ENCODE data around the gene MRPS18C.

Gene MRPS18C

DNA sequence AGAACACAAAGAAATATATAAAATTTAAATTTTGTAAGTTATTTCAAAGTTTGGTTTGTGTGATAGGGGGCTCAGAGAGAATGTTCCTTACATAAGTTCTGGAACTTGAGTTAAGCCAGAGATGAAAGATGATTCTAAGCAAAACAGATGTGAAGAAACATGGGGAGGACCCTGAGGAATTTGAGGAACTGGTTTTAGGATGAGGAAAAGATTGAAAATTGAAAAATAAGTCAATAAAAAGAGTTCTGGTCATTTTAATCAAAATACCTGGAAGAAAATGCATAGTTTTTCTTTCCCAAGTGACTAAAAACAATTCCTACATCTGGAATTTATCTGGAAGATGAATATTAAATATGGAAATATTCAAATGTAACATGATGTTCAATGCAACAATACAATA is 37.6 kb upstream of the MRPS18C start:
- DNase-seq: no peak
- no peak overlapping the region for H4K12ac ChIP-seq (ENCODE audit: low read depth, low read length)
- no peak overlapping the region for H2BK5ac ChIP-seq (ENCODE audit: low read depth, low read length, poor library complexity)
- H4K8ac ChIP-seq (ENCODE audit: low read depth, low read length): no peak overlapping the region
- no peak overlapping the region for H2AK5ac ChIP-seq (ENCODE audit: low read length)
- peaks cover 3 to 10% of the 10 kb centered on the region in 2 experiments for H3K36me3 ChIP-seq (ENCODE audit: control insufficient read depth in 1 of 2, insufficient read depth in 2 of 2, low read length in 2 of 2)
- H3K27ac ChIP-seq (ENCODE audit: low read depth, low read length): no peak overlapping the region
- H3K14ac ChIP-seq (ENCODE audit: low read length): no peak overlapping the region
- H3K9me3 ChIP-seq (ENCODE audit: insufficient read depth, low read depth, low read length): no peaks in the 10 kb centered on the region
- H3K27me3 ChIP-seq (ENCODE audit: insufficient read depth, low read length): no peaks in the 10 kb centered on the region
- no peak overlapping the region for H3K4me3 ChIP-seq (ENCODE audit: low read depth, low read length)
- H2BK12ac ChIP-seq (ENCODE audit: low read length): no peak overlapping the region
- H3K23ac ChIP-seq (ENCODE audit: low read length): no peak overlapping the region
- no peak overlapping the region for H3K9ac ChIP-seq (ENCODE audit: low read length)
- H3K18ac ChIP-seq (ENCODE audit: low read length): no peak overlapping the region
- peaks cover 4 to 7% of the 10 kb centered on the region in 2 experiments for H3K4me1 ChIP-seq (ENCODE audit: control insufficient read depth in 1 of 2, insufficient read depth in 2 of 2, low read length in 2 of 2)
- H2BK120ac ChIP-seq (ENCODE audit: insufficient read depth, low read length, poor library complexity): no peak overlapping the region
- H3K4me2 ChIP-seq (ENCODE audit: low read length): no peak overlapping the region
- H3K79me2 ChIP-seq (ENCODE audit: control insufficient read depth, insufficient read depth, low read length, poor library complexity): no peaks in the 10 kb centered on the region
- no peak overlapping the region for H3K4ac ChIP-seq (ENCODE audit: low read depth, low read length)
- H4K91ac ChIP-seq (ENCODE audit: low read depth, low read length): no peak overlapping the region
- H3K79me1 ChIP-seq (ENCODE audit: low read length): no peaks in the 10 kb centered on the region
- no peak overlapping the region for H2AFZ ChIP-seq (ENCODE audit: insufficient read depth, low read length, poor library complexity)

- H3K18ac ChIP-seq (ENCODE audit: low read length): no peak overlapping the region
- no peaks in the 10 kb centered on the region for H3K79me1 ChIP-seq (ENCODE audit: low read length)
- no peak overlapping the region for H3K23ac ChIP-seq (ENCODE audit: low read length)
- H3K9me3 ChIP-seq (ENCODE audit: insufficient read depth, low read depth, low read length): no peaks in the 10 kb centered on the region
- no peaks in the 10 kb centered on the region for H3K27me3 ChIP-seq (ENCODE audit: insufficient read depth, low read length)
- no peaks in the 10 kb centered on the region for H3K79me2 ChIP-seq (ENCODE audit: control insufficient read depth, insufficient read depth, low read length, poor library complexity)
- H3K4me3 ChIP-seq (ENCODE audit: low read depth, low read length): no peak overlapping the region
- H4K91ac ChIP-seq (ENCODE audit: low read depth, low read length): no peak overlapping the region
- no peak for DNase-seq
- H3K27ac ChIP-seq (ENCODE audit: low read depth, low read length): no peak overlapping the region
- H3K14ac ChIP-seq (ENCODE audit: low read length): no peak overlapping the region
- no peak overlapping the region for H4K8ac ChIP-seq (ENCODE audit: low read depth, low read length)
- WGBS (ENCODE audit: extremely low coverage, insufficient coverage, insufficient read length): no CpG with 5 or more reads among the region's 1 CpG
- no peak overlapping the region for H2BK120ac ChIP-seq (ENCODE audit: insufficient read depth, low read length, poor library complexity)
- no peak overlapping the region for H3K4ac ChIP-seq (ENCODE audit: low read depth, low read length)
- H3K36me3 ChIP-seq (ENCODE audit: control insufficient read depth in 1 of 2, insufficient read depth in 2 of 2, low read length in 2 of 2): peaks cover 4% of the 10 kb centered on the region in 2 experiments
- H3K4me1 ChIP-seq (ENCODE audit: control insufficient read depth in 1 of 2, insufficient read depth in 2 of 2, low read length in 2 of 2): no peaks in the 10 kb centered on the region
- no peak overlapping the region for H3K4me2 ChIP-seq (ENCODE audit: low read length)
- no peak overlapping the region for H3K9ac ChIP-seq (ENCODE audit: low read length)
- no peak overlapping the region for H2BK5ac ChIP-seq (ENCODE audit: low read depth, low read length, poor library complexity)
- H2AFZ ChIP-seq (ENCODE audit: insufficient read depth, low read length, poor library complexity): no peak overlapping the region
- H4K12ac ChIP-seq (ENCODE audit: low read depth, low read length): no peak overlapping the region
- H2AK5ac ChIP-seq (ENCODE audit: low read length): no peak overlapping the region
- H2BK12ac ChIP-seq (ENCODE audit: low read length): no peak overlapping the region
Measured at GRCh38 chr4:83431200-83431599, 24.7 kb upstream of the MRPS18C start.

DNA sequence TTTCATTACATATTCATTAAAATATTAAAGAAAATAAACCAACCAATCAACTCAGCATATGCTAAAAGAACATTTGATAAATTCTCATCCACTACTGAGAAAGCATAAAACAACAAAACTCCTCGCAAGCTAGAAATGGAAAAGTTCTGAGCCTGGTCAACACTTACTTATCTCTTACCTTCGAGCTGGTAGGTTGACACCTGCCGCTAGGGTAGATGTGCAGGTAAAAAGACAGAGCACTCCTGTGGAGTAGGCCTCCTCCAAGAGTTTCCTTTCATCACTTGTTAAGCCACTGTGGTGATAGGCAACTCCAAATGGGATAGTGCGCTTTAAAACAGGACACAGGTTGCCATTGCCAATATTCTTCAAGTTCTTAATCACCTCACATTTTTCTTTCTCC is 19.2 kb upstream of the MRPS18C start:
- H3K79me1 ChIP-seq (ENCODE audit: low read length): no peaks in the 10 kb centered on the region
- no peak overlapping the region for H3K23ac ChIP-seq (ENCODE audit: low read length)
- H3K9me3 ChIP-seq (ENCODE audit: insufficient read depth, low read depth, low read length): no peaks in the 10 kb centered on the region
- no peak overlapping the region for H4K8ac ChIP-seq (ENCODE audit: low read depth, low read length)
- no peak overlapping the region for H3K27ac ChIP-seq (ENCODE audit: low read depth, low read length)
- no peak overlapping the region for H4K12ac ChIP-seq (ENCODE audit: low read depth, low read length)
- no peak overlapping the region for H3K4me2 ChIP-seq (ENCODE audit: low read length)
- no peak for DNase-seq
- no CpG with 5 or more reads among the region's 4 CpGs for WGBS (ENCODE audit: extremely low coverage, insufficient coverage, insufficient read length)
- no peak overlapping the region for H3K4me3 ChIP-seq (ENCODE audit: low read depth, low read length)
- H2BK12ac ChIP-seq (ENCODE audit: low read length): no peak overlapping the region
- H3K14ac ChIP-seq (ENCODE audit: low read length): no peak overlapping the region
- no peak overlapping the region for H2AFZ ChIP-seq (ENCODE audit: insufficient read depth, low read length, poor library complexity)
- H3K36me3 ChIP-seq (ENCODE audit: control insufficient read depth in 1 of 2, insufficient read depth in 2 of 2, low read length in 2 of 2): peaks cover 2 to 7% of the 10 kb centered on the region in 2 experiments
- H2BK120ac ChIP-seq (ENCODE audit: insufficient read depth, low read length, poor library complexity): no peak overlapping the region
- H3K18ac ChIP-seq (ENCODE audit: low read length): no peak overlapping the region
- no peak overlapping the region for H3K9ac ChIP-seq (ENCODE audit: low read length)
- no peaks in the 10 kb centered on the region for H3K79me2 ChIP-seq (ENCODE audit: control insufficient read depth, insufficient read depth, low read length, poor library complexity)
- no peaks in the 10 kb centered on the region for H3K4me1 ChIP-seq (ENCODE audit: control insufficient read depth in 1 of 2, insufficient read depth in 2 of 2, low read length in 2 of 2)
- H3K4ac ChIP-seq (ENCODE audit: low read depth, low read length): no peak overlapping the region
- H2BK5ac ChIP-seq (ENCODE audit: low read depth, low read length, poor library complexity): no peak overlapping the region
- H2AK5ac ChIP-seq (ENCODE audit: low read length): no peak overlapping the region
- H3K27me3 ChIP-seq (ENCODE audit: insufficient read depth, low read length): no peaks in the 10 kb centered on the region
- no peak overlapping the region for H4K91ac ChIP-seq (ENCODE audit: low read depth, low read length)

GRCh38 chr4:83438719-83439118 is 17.1 kb upstream of the MRPS18C start:
- no peaks in the 10 kb centered on the region for H3K79me1 ChIP-seq (ENCODE audit: low read length)
- no peaks in the 10 kb centered on the region for H3K27me3 ChIP-seq (ENCODE audit: insufficient read depth, low read length)
- H3K4me2 ChIP-seq (ENCODE audit: low read length): no peak overlapping the region
- H2BK5ac ChIP-seq (ENCODE audit: low read depth, low read length, poor library complexity): no peak overlapping the region
- no peak overlapping the region for H2AK5ac ChIP-seq (ENCODE audit: low read length)
- no peak overlapping the region for H2BK120ac ChIP-seq (ENCODE audit: insufficient read depth, low read length, poor library complexity)
- H3K4ac ChIP-seq (ENCODE audit: low read depth, low read length): no peak overlapping the region
- no peak overlapping the region for H3K23ac ChIP-seq (ENCODE audit: low read length)
- H4K8ac ChIP-seq (ENCODE audit: low read depth, low read length): no peak overlapping the region
- H3K14ac ChIP-seq (ENCODE audit: low read length): no peak overlapping the region
- no peak overlapping the region for H4K91ac ChIP-seq (ENCODE audit: low read depth, low read length)
- DNase-seq: no peak
- no peak overlapping the region for H2BK12ac ChIP-seq (ENCODE audit: low read length)
- no peak overlapping the region for H3K18ac ChIP-seq (ENCODE audit: low read length)
- H3K36me3 ChIP-seq (ENCODE audit: control insufficient read depth in 1 of 2, insufficient read depth in 2 of 2, low read length in 2 of 2): peaks cover 2 to 12% of the 10 kb centered on the region in 2 experiments
- H2AFZ ChIP-seq (ENCODE audit: insufficient read depth, low read length, poor library complexity): no peak overlapping the region
- no peak overlapping the region for H3K4me3 ChIP-seq (ENCODE audit: low read depth, low read length)
- no peaks in the 10 kb centered on the region for H3K79me2 ChIP-seq (ENCODE audit: control insufficient read depth, insufficient read depth, low read length, poor library complexity)
- H4K12ac ChIP-seq (ENCODE audit: low read depth, low read length): no peak overlapping the region
- H3K27ac ChIP-seq (ENCODE audit: low read depth, low read length): no peak overlapping the region
- no peaks in the 10 kb centered on the region for H3K4me1 ChIP-seq (ENCODE audit: control insufficient read depth in 1 of 2, insufficient read depth in 2 of 2, low read length in 2 of 2)
- H3K9ac ChIP-seq (ENCODE audit: low read length): no peak overlapping the region
- no peaks in the 10 kb centered on the region for H3K9me3 ChIP-seq (ENCODE audit: insufficient read depth, low read depth, low read length)

Measured in trophoblast cell (in vitro differentiated cells and primary cell).